Measurements from ENCODE around the gene CAPN5. TPM values are rescaled to one million over a fixed set of nuclear protein-coding genes. Genes with fewer than 3 reads are reported as not detected.

CAPN5 gene
- total and polyA plus RNA-seq, 2 of the 13 experiments (the other 11 are each of a cell fraction or from before 2014, with no cell fraction given): 0.27 to 1.2 TPM

DNA sequence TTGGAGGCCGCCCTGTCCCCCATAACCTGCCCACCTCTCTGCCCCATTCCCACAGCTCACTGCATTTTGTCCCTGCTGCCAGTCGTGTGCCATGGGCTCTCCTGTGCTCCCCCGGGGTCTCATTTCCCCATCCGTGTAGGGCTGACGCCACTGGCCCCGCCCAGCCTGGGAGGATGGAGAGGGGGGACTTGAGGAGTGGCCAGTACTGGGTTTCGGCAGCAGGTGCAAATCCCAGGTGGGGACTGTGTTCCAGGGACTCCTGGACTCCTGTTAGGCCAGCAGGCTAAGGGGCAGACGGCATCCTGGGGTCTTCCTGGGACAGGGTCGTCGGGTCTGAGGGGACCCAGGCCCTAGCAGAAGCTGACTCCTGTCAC lies 60.1 kb downstream of the CAPN5 start (continued):
- TF ChIP-seq, protein P1, sequence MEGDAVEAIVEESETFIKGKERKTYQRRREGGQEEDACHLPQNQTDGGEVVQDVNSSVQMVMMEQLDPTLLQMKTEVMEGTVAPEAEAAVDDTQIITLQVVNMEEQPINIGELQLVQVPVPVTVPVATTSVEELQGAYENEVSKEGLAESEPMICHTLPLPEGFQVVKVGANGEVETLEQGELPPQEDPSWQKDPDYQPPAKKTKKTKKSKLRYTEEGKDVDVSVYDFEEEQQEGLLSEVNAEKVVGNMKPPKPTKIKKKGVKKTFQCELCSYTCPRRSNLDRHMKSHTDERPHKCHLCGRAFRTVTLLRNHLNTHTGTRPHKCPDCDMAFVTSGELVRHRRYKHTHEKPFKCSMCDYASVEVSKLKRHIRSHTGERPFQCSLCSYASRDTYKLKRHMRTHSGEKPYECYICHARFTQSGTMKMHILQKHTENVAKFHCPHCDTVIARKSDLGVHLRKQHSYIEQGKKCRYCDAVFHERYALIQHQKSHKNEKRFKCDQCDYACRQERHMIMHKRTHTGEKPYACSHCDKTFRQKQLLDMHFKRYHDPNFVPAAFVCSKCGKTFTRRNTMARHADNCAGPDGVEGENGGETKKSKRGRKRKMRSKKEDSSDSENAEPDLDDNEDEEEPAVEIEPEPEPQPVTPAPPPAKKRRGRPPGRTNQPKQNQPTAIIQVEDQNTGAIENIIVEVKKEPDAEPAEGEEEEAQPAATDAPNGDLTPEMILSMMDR (CRISPR knock-in tag; IDR thresholded peaks at IDR 0.05): no peak
- TF ChIP-seq MXI1 (IDR thresholded peaks at IDR 0.05; ENCODE audit: borderline replicate concordance, low read depth, low read length) (no peak), GLI4 (CRISPR knock-in tag; IDR thresholded peaks at IDR 0.05; ENCODE audit: borderline replicate concordance) (no peak), ELF3 (CRISPR knock-in tag; IDR thresholded peaks at IDR 0.05) (no peak), ZSCAN20 (CRISPR knock-in tag; IDR thresholded peaks at IDR 0.05; ENCODE audit: borderline replicate concordance) (no peak)

DNA sequence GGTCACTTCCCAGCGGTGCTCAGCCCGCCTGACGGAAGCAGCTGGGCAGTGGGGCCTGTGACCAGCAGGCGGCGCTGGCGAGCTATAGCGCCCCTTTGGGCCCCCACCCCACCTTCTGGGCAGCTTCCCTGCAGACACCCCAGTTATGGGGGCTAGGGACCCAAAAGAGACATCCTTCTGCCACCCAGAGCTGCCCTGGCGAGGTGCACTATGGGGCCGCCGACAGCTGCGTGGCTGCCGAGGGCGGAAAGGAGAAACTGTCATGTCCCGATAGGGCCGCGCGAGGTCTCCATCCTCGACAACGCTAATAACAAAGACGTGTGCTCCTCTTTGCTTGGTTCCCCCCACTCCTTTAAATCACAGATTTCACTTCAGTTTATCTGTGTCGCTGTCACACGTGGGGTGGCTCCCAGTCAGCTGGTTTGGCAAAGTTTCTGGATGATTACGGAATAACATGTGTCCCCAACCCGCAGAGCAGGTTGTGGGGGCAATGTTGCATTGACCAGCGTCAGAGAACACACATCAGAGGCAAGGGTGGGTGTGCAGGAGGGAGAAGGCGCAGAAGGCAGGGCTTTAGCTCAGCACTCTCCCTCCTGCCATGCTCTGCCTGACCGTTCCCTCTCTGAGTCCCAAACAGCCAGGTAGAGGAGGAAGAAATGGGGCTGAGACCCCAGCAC lies 60.6 kb downstream of the CAPN5 start:
- Histone ChIP-seq H3K9ac (ENCODE audit: insufficient read depth, low read depth, low read length) (peak overlapping the region; percentile 39), H3K9me3 (ENCODE audit: low read length) (no peaks in the 10 kb centered on the region), H3K4me3 (replicated peaks in 1 of 3; ENCODE audit: insufficient read depth in 1 of 3, low read depth in 2 of 3, low read length in 3 of 3) (peak overlapping the region; percentile 53 to 80 (median 54); a peak in 5 of 6 replicates), H2AFZ (ENCODE audit: low read length) (peak overlapping the region; percentile 46), H3K4me2 (ENCODE audit: low read depth, low read length) (peak overlapping the region; percentile 100), H3K36me3 (replicated peaks in 1 of 2; ENCODE audit: control insufficient read depth in 1 of 2, insufficient read depth in 2 of 2, low read length in 2 of 2) (no peaks in the 10 kb centered on the region), H3K79me2 (ENCODE audit: insufficient read depth, low read length) (no peaks in the 10 kb centered on the region), H3K27ac (ENCODE audit: extremely low read length, insufficient read depth, low read length) (peak overlapping the region; percentile 12), H3K27me3 (ENCODE audit: control insufficient read depth in 1 of 2, insufficient read depth in 2 of 2, low read length in 2 of 2) (peaks cover 0 to 13% of the 10 kb centered on the region in 2 experiments; a peak in 1 of 5 replicates), H3K4me1 (ENCODE audit: insufficient read depth, low read length) (peaks cover 57% of the 10 kb centered on the region), H4K20me1 (ENCODE audit: insufficient read depth, low read length) (no peaks in the 10 kb centered on the region)
- in situ Hi-C loops (cut with HindIII; ENCODE audit: extremely low pct_ligation_motif_present, low pct_unique_long_range_greater_than_20kb) (loop anchor here (5.0 kb wide), 1 partner anchor 60 kb away; no protein-coding TSS in a partner anchor), intact Hi-C loops (cut with micrococcal nuclease; ENCODE audit: unreplicated experiment) (loop anchor here (1.0 to 2.0 kb wide), 2 partner anchors 61 to 421 kb away; no protein-coding TSS in a partner anchor)
- DNase-seq (ENCODE audit: low spot score) (no peak), FAIRE-seq (peak; percentile 32), ATAC-seq (peak; percentile 54)
- CTCF ChIA-PET (ENCODE audit: low intra/inter-chr PET ratio, low total read pairs): interaction anchor here (1.3 to 5.0 kb wide), 6 partner anchors 14 to 421 kb away, joined by 3 to 150 read pairs (median 6); no protein-coding TSS in a partner anchor
- POLR2A ChIA-PET: interaction anchor here (1.2 to 3.1 kb wide), 6 partner anchors 10 to 60 kb away, joined by 3 to 12 read pairs (median 9); no protein-coding TSS in a partner anchor
- WGBS (ENCODE audit: low lambda C conversion rate): 2% methylated on average over 16 of the region's 27 CpGs
- no TSS peak for BruUV-seq (replicated peaks)
- TF ChIP-seq ZSCAN30 (CRISPR knock-in tag; IDR thresholded peaks at IDR 0.05) (no peak), HOXA3 (CRISPR knock-in tag; IDR thresholded peaks at IDR 0.05) (no peak; the same call in 1 of the 2 replicates), JUNB (CRISPR knock-in tag; IDR thresholded peaks at IDR 0.05; ENCODE audit: borderline replicate concordance) (no peak), HMG20A (CRISPR knock-in tag; IDR thresholded peaks at IDR 0.05; ENCODE audit: borderline replicate concordance) (no peak), ZNF33B (CRISPR knock-in tag; IDR thresholded peaks at IDR 0.05) (no peak), ZNF773 (CRISPR knock-in tag; IDR thresholded peaks at IDR 0.05; ENCODE audit: borderline replicate concordance) (no peak), GTF3A (CRISPR knock-in tag; conservative IDR thresholded peaks at IDR 0.05) (no peak), CEBPG (CRISPR knock-in tag; IDR thresholded peaks at IDR 0.05) (no peak)
- TF ChIP-seq, protein P2, sequence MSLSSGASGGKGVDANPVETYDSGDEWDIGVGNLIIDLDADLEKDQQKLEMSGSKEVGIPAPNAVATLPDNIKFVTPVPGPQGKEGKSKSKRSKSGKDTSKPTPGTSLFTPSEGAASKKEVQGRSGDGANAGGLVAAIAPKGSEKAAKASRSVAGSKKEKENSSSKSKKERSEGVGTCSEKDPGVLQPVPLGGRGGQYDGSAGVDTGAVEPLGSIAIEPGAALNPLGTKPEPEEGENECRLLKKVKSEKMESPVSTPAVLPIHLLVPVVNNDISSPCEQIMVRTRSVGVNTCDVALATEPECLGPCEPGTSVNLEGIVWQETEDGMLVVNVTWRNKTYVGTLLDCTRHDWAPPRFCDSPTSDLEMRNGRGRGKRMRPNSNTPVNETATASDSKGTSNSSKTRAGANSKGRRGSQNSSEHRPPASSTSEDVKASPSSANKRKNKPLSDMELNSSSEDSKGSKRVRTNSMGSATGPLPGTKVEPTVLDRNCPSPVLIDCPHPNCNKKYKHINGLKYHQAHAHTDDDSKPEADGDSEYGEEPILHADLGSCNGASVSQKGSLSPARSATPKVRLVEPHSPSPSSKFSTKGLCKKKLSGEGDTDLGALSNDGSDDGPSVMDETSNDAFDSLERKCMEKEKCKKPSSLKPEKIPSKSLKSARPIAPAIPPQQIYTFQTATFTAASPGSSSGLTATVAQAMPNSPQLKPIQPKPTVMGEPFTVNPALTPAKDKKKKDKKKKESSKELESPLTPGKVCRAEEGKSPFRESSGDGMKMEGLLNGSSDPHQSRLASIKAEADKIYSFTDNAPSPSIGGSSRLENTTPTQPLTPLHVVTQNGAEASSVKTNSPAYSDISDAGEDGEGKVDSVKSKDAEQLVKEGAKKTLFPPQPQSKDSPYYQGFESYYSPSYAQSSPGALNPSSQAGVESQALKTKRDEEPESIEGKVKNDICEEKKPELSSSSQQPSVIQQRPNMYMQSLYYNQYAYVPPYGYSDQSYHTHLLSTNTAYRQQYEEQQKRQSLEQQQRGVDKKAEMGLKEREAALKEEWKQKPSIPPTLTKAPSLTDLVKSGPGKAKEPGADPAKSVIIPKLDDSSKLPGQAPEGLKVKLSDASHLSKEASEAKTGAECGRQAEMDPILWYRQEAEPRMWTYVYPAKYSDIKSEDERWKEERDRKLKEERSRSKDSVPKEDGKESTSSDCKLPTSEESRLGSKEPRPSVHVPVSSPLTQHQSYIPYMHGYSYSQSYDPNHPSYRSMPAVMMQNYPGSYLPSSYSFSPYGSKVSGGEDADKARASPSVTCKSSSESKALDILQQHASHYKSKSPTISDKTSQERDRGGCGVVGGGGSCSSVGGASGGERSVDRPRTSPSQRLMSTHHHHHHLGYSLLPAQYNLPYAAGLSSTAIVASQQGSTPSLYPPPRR (CRISPR knock-in tag; IDR thresholded peaks at IDR 0.05; ENCODE audit: borderline replicate concordance): peak; percentile 31; the same call in 1 of the 2 replicates
- TF ChIP-seq, protein P3, sequence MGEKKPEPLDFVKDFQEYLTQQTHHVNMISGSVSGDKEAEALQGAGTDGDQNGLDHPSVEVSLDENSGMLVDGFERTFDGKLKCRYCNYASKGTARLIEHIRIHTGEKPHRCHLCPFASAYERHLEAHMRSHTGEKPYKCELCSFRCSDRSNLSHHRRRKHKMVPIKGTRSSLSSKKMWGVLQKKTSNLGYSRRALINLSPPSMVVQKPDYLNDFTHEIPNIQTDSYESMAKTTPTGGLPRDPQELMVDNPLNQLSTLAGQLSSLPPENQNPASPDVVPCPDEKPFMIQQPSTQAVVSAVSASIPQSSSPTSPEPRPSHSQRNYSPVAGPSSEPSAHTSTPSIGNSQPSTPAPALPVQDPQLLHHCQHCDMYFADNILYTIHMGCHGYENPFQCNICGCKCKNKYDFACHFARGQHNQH (CRISPR knock-in tag; IDR thresholded peaks at IDR 0.05): 0 out of 2 replicates have a peak, but pooled peaks have one; percentile 50

All from HepG2 (cell line).